ENCODE measurements around the gene SPESP1.

GRCh38 chr15:68987120-68987519 lies 56.8 kb downstream of the SPESP1 start:
- TF ChIP-seq EZH2 (IDR thresholded peaks at IDR 0.05; ENCODE audit: borderline replicate concordance, low read depth, low read length, severe bottlenecking) = no peak
- TF ChIP-seq CTCF (IDR thresholded peaks at IDR 0.05; ENCODE audit: extremely low read depth in 1 of 2, insufficient read depth in 1 of 2, low read depth in 1 of 2, low read length in 2 of 2) = no peak
- TF ChIP-seq POLR2A (IDR thresholded peaks at IDR 0.05; ENCODE audit: low read depth, low read length) = no peak
- no peak for TF ChIP-seq POLR2AphosphoS5 (IDR thresholded peaks at IDR 0.05; ENCODE audit: insufficient read depth, low read depth, low read length)
- no peak for TF ChIP-seq MYC (IDR thresholded peaks at IDR 0.05; ENCODE audit: low read depth, low read length)
